ENCODE measurements around the gene MAML3. TPM values are rescaled to one million over a fixed set of nuclear protein-coding genes. Genes with fewer than 3 reads are reported as not detected.

MAML3 gene
- total RNA-seq, 1 experiment from 2014 or later, result 12.1 TPM

DNA sequence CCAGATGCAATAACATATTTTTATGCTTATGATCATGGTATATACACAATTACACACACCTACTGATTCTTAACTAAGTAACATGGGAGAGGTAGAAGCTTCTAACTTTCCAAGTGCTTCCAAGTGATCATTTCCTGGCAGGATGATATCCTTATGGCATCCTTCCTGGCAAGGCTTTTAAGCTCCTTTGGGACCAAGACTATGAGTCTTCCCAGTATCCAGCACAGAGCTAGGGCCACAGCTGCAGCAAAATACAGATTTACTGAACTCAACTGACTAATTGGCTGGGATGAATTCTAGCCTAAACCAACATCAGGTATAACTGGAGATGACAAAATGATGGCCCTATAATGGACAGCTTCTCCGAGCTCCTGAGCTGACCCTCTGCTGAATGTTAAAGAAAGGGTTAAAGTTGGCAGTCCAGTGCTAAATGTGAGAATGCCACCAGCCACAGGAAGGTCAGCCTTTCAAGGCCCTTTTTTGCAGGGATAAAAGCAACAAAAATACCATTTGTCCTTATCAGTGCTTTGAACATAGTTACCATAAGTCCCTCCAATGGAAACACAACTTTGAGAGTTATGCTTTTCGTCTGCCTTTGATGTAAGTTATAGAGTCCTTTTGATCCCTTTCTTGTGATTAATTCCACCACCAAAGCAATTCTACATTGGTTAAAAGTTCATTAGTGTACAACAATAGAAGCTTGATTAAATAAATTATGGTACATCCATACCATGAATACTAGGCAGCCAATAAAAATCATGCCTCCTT, 415.0 kb downstream of the MAML3 start:
- BruUV-seq (replicated peaks), result no TSS peak
- Mint-ChIP-seq H3K4me1 (ENCODE audit: low read depth, unreplicated experiment) (peaks cover 27% of the 10 kb centered on the region), H3K27ac (ENCODE audit: unreplicated experiment) (peak overlapping the region; percentile 48), H3K36me3 (ENCODE audit: insufficient read depth, unreplicated experiment) (peaks cover 9% of the 10 kb centered on the region), H3K27me3 (ENCODE audit: insufficient read depth, unreplicated experiment) (no peaks in the 10 kb centered on the region), H3K9me3 (ENCODE audit: unreplicated experiment) (no peaks in the 10 kb centered on the region), H3K4me3 (ENCODE audit: unreplicated experiment) (no peak overlapping the region)
- peaks cover 39% of the 10 kb centered on the region for H3K4me1 ChIP-seq
- H3K9me3 ChIP-seq, result no peaks in the 10 kb centered on the region
- ChIA-PET CTCF (interaction anchor here (0.6 to 1.5 kb wide), 3 partner anchors 14 to 273 kb away, joined by 3 to 4 read pairs (median 3); no protein-coding TSS in a partner anchor), POLR2A (interaction anchor here (0.6 kb wide), 1 partner anchor 635 kb away, joined by 3 read pairs; no protein-coding TSS in a partner anchor)
- intact Hi-C loops (cut with micrococcal nuclease; ENCODE audit: unreplicated experiment), result loop anchor here (5.0 kb wide), 2 partner anchors 103 to 398 kb away; no protein-coding TSS in a partner anchor
- H3K27me3 ChIP-seq (replicated peaks; ENCODE audit: control insufficient read depth, insufficient read depth, low read length), result no peaks in the 10 kb centered on the region
- H3K36me3 ChIP-seq (ENCODE audit: control insufficient read depth, insufficient read depth, low read length), result no peaks in the 10 kb centered on the region
- DNase-seq, result peak in 1 of 2 experiments; percentile 27
- TF ChIP-seq, protein P1, sequence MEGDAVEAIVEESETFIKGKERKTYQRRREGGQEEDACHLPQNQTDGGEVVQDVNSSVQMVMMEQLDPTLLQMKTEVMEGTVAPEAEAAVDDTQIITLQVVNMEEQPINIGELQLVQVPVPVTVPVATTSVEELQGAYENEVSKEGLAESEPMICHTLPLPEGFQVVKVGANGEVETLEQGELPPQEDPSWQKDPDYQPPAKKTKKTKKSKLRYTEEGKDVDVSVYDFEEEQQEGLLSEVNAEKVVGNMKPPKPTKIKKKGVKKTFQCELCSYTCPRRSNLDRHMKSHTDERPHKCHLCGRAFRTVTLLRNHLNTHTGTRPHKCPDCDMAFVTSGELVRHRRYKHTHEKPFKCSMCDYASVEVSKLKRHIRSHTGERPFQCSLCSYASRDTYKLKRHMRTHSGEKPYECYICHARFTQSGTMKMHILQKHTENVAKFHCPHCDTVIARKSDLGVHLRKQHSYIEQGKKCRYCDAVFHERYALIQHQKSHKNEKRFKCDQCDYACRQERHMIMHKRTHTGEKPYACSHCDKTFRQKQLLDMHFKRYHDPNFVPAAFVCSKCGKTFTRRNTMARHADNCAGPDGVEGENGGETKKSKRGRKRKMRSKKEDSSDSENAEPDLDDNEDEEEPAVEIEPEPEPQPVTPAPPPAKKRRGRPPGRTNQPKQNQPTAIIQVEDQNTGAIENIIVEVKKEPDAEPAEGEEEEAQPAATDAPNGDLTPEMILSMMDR (IDR thresholded peaks at IDR 0.05; ENCODE audit: insufficient read depth in 1 of 2, low read depth in 1 of 2, low read length in 1 of 2, severe bottlenecking in 1 of 2, unreplicated experiment in 1 of 2), result no peak
- no peak overlapping the region for H3K4me3 ChIP-seq (ENCODE audit: low read depth, low read length)

DNA sequence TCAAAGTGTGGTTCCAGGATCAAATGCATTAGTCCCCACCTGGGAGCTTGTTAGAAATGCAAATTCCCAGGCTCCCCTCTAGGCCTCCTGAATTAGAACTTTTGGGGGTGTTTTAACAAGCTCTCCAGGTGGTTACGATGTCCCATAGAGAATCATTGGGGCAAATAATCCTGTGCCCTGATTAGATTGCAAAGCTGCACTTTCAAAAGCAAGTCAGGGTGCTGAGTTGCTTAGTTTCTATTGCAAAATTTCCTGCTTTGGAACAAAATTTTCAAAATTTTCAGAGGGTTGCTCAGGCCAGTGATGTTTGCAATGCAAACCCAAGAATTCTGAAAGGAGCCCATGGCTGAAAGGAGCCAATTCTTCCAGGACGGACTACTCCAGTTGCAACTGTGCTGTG, 417.3 kb downstream of the MAML3 start:
- no peak overlapping the region for H3K27ac Mint-ChIP-seq (ENCODE audit: unreplicated experiment)

DNA sequence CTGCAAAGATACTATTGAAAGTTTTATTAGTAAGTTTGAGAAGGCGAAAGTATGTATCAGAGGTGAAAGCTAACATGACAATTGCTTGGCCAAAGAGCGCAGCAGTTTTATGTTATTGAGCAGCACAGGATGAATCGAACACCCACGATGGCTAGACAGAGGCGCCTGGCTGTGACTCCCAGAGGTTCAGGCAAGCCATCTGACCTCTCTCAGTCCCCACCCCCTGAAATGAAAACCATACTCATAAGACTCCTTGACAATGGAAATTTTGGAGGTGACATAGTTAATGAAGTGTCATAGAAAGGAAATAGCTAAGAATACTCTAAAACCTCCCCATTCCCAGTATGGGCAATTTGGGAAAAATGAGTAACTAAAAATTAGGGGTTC, 417.7 kb downstream of the MAML3 start:
- intact Hi-C loops (cut with micrococcal nuclease; ENCODE audit: unreplicated experiment), result loop anchor here (5.0 kb wide), 2 partner anchors 106 to 401 kb away; no protein-coding TSS in a partner anchor
- H3K27me3 Mint-ChIP-seq (ENCODE audit: insufficient read depth, unreplicated experiment), result no peaks in the 10 kb centered on the region

More for the DNA sequence above, 417.3 kb downstream of the MAML3 start:
- no TSS peak for BruUV-seq (replicated peaks)
- Mint-ChIP-seq H3K4me1 (ENCODE audit: low read depth, unreplicated experiment) (peaks cover 32% of the 10 kb centered on the region), H3K27me3 (ENCODE audit: insufficient read depth, unreplicated experiment) (no peaks in the 10 kb centered on the region), H3K4me3 (ENCODE audit: unreplicated experiment) (no peak overlapping the region), H3K36me3 (ENCODE audit: insufficient read depth, unreplicated experiment) (peaks cover 9% of the 10 kb centered on the region), H3K9me3 (ENCODE audit: unreplicated experiment) (no peaks in the 10 kb centered on the region)
- intact Hi-C loops (cut with micrococcal nuclease; ENCODE audit: unreplicated experiment), result loop anchor here (5.0 kb wide), 2 partner anchors 106 to 401 kb away; no protein-coding TSS in a partner anchor
- no peak overlapping the region for H3K4me3 ChIP-seq (ENCODE audit: low read depth, low read length)
- CTCF ChIA-PET, result interaction anchor here (0.8 kb wide), 1 partner anchor 76 kb away, joined by 4 read pairs; no protein-coding TSS in a partner anchor
- no peaks in the 10 kb centered on the region for H3K9me3 ChIP-seq
- POLR2A ChIA-PET, result no interaction called here
- no peaks in the 10 kb centered on the region for H3K27me3 ChIP-seq (replicated peaks; ENCODE audit: control insufficient read depth, insufficient read depth, low read length)
- peaks cover 53% of the 10 kb centered on the region for H3K4me1 ChIP-seq
- H3K36me3 ChIP-seq (ENCODE audit: control insufficient read depth, insufficient read depth, low read length), result no peaks in the 10 kb centered on the region
- TF ChIP-seq, protein P1 (IDR thresholded peaks at IDR 0.05; ENCODE audit: insufficient read depth in 1 of 2, low read depth in 1 of 2, low read length in 1 of 2, severe bottlenecking in 1 of 2, unreplicated experiment in 1 of 2), result no peak
- no peak for DNase-seq

More for the DNA sequence above, 417.7 kb downstream of the MAML3 start:
- BruUV-seq (replicated peaks), result no TSS peak
- H3K36me3 Mint-ChIP-seq (ENCODE audit: insufficient read depth, unreplicated experiment), result peaks cover 9% of the 10 kb centered on the region
- TF ChIP-seq, protein P1 (IDR thresholded peaks at IDR 0.05; ENCODE audit: insufficient read depth in 1 of 2, low read depth in 1 of 2, low read length in 1 of 2, severe bottlenecking in 1 of 2, unreplicated experiment in 1 of 2), result no peak
- H3K9me3 ChIP-seq, result no peaks in the 10 kb centered on the region
- H3K4me3 ChIP-seq (ENCODE audit: low read depth, low read length), result no peak overlapping the region
- peaks cover 32% of the 10 kb centered on the region for H3K4me1 Mint-ChIP-seq (ENCODE audit: low read depth, unreplicated experiment)
- no peaks in the 10 kb centered on the region for H3K36me3 ChIP-seq (ENCODE audit: control insufficient read depth, insufficient read depth, low read length)
- no peak for DNase-seq
- H3K9me3 Mint-ChIP-seq (ENCODE audit: unreplicated experiment), result no peaks in the 10 kb centered on the region
- H3K27me3 ChIP-seq (replicated peaks; ENCODE audit: control insufficient read depth, insufficient read depth, low read length), result no peaks in the 10 kb centered on the region
- peak overlapping the region; percentile 12 for H3K27ac Mint-ChIP-seq (ENCODE audit: unreplicated experiment)
- peaks cover 52% of the 10 kb centered on the region for H3K4me1 ChIP-seq
- ChIA-PET CTCF (interaction anchor here (0.8 kb wide), 1 partner anchor 77 kb away, joined by 4 read pairs; no protein-coding TSS in a partner anchor), POLR2A (no interaction called here)
- no peak overlapping the region for H3K4me3 Mint-ChIP-seq (ENCODE audit: unreplicated experiment)

Measured in Caco-2 (cell line).